ENCODE measurements around the gene ZNF319.

- TF ChIP-seq FOS (IDR thresholded peaks at IDR 0.05; ENCODE audit: borderline replicate concordance, extremely low read depth, insufficient read length) (no peak), BMI1 (IDR thresholded peaks at IDR 0.05; ENCODE audit: borderline replicate concordance) (no peak), POLR2AphosphoS5 (IDR thresholded peaks at IDR 0.05; ENCODE audit: low read length) (no peak), BHLHE40 (IDR thresholded peaks at IDR 0.05; ENCODE audit: borderline replicate concordance in 1 of 2, low read depth in 2 of 2, low read length in 1 of 2) (no peak), EZH2 (IDR thresholded peaks at IDR 0.05; ENCODE audit: borderline replicate concordance, control insufficient read depth, low read depth, low read length) (no peak), USF1 (IDR thresholded peaks at IDR 0.05; ENCODE audit: borderline replicate concordance, extremely low read length, insufficient read depth, low read depth, low read length) (no peak), SUZ12 (IDR thresholded peaks at IDR 0.05; ENCODE audit: unreplicated experiment) (no peak), CTCF (IDR thresholded peaks at IDR 0.05 in 2 of 3, conservative IDR thresholded peaks at IDR 0.05 in 1 of 3; ENCODE audit: control insufficient read depth in 2 of 3, extremely low read depth in 1 of 3, insufficient read depth in 1 of 3, low read depth in 3 of 3, low read length in 3 of 3) (no peak), DPF2 (IDR thresholded peaks at IDR 0.05) (no peak), MEF2A (IDR thresholded peaks at IDR 0.05; ENCODE audit: insufficient read depth, low read depth, low read length) (no peak)
- TF ChIP-seq, protein P1, sequence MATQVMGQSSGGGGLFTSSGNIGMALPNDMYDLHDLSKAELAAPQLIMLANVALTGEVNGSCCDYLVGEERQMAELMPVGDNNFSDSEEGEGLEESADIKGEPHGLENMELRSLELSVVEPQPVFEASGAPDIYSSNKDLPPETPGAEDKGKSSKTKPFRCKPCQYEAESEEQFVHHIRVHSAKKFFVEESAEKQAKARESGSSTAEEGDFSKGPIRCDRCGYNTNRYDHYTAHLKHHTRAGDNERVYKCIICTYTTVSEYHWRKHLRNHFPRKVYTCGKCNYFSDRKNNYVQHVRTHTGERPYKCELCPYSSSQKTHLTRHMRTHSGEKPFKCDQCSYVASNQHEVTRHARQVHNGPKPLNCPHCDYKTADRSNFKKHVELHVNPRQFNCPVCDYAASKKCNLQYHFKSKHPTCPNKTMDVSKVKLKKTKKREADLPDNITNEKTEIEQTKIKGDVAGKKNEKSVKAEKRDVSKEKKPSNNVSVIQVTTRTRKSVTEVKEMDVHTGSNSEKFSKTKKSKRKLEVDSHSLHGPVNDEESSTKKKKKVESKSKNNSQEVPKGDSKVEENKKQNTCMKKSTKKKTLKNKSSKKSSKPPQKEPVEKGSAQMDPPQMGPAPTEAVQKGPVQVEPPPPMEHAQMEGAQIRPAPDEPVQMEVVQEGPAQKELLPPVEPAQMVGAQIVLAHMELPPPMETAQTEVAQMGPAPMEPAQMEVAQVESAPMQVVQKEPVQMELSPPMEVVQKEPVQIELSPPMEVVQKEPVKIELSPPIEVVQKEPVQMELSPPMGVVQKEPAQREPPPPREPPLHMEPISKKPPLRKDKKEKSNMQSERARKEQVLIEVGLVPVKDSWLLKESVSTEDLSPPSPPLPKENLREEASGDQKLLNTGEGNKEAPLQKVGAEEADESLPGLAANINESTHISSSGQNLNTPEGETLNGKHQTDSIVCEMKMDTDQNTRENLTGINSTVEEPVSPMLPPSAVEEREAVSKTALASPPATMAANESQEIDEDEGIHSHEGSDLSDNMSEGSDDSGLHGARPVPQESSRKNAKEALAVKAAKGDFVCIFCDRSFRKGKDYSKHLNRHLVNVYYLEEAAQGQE (IDR thresholded peaks at IDR 0.05; ENCODE audit: low read depth, low read length): no peak
Measured at GRCh38 chr16:57951204-57951960, 49.1 kb downstream of the ZNF319 start.

Measured in GM12878 (cell line).